ENCODE data around the gene DCAF10. TPM values are rescaled to one million over a fixed set of nuclear protein-coding genes. Genes with fewer than 3 reads are reported as not detected.
"Not testable (repeated sequence)": the region's sequence is repeated elsewhere in the genome, so short reads cannot be mapped to it uniquely, and the experiment has no call there.

DCAF10 gene
- total RNA-seq (2014; rRNA removed; shearing (Covaris generic)), result 15.8 and 18.2 TPM in 2 replicates
- polyA plus RNA-seq (2016; fragmentation: Nextera tagmentation; extraction: Ambion mirVana), result 20.5 and 20.9 TPM in 2 replicates

GRCh38 chr9:37800631-37801286 is at the start of gene DCAF10:
Gene DCAF10, plus strand, starts transcription at chr9:37800797. Its CDS starts 70 bp downstream, at chr9:37800867.
- DNase-seq, result peak; percentile 89
- Histone ChIP-seq H4K20me1 (ENCODE audit: insufficient read depth) (peaks cover 21% of the 10 kb centered on the region), H3K4me1 (ENCODE audit: insufficient read depth) (peaks cover 20% of the 10 kb centered on the region), H3K4me2 (ENCODE audit: unreplicated experiment) (peak within 1 kb of the TSS; percentile 92), H3K27me3 (replicated peaks; ENCODE audit: insufficient read depth) (no peaks in the 10 kb centered on the region), H3K4me3 (peak within 1 kb of the TSS; percentile 85), H2AFZ (peak within 1 kb of the TSS; percentile 94), H3K9me3 (ENCODE audit: low read depth) (no peaks in the 10 kb centered on the region), H3K9me2 (ENCODE audit: insufficient read depth) (no peaks in the 10 kb centered on the region), H3K27ac (peak within 1 kb of the TSS; percentile 76), H3K9ac (peak within 1 kb of the TSS; percentile 91), H3F3A (ENCODE audit: insufficient read depth) (no peaks in the 10 kb centered on the region), H3K79me2 (ENCODE audit: insufficient read depth) (peaks cover 64% of the 10 kb centered on the region), H3K36me3 (ENCODE audit: low read depth) (no peaks in the 10 kb centered on the region)
- in situ Hi-C loops (cut with MboI), result no loop called here
- TF ChIP-seq EZH2 (IDR thresholded peaks at IDR 0.05; ENCODE audit: insufficient read depth, poor library complexity, severe bottlenecking) (no peak), EZH2phosphoT487 (IDR thresholded peaks at IDR 0.05; ENCODE audit: insufficient read depth, low read depth) (no peak)
- 1% methylated on average over 38 to 56 of the region's 72 CpGs for WGBS, 2 experiments (ENCODE audit: low coverage in 1 of 2, low lambda C conversion rate in 2 of 2, missing lambda C conversion rate in 2 of 2)

- Histone ChIP-seq H3K79me2 (ENCODE audit: insufficient read depth) (peaks cover 23% of the 10 kb centered on the region), H3K9me2 (ENCODE audit: insufficient read depth) (no peaks in the 10 kb centered on the region), H3K4me2 (ENCODE audit: unreplicated experiment) (no peak overlapping the region), H3K27ac (no peak overlapping the region), H3K27me3 (replicated peaks; ENCODE audit: insufficient read depth) (no peaks in the 10 kb centered on the region), H2AFZ (no peak overlapping the region), H3K4me1 (ENCODE audit: insufficient read depth) (no peaks in the 10 kb centered on the region), H3K4me3 (no peak overlapping the region), H3K9me3 (ENCODE audit: low read depth) (no peaks in the 10 kb centered on the region), H3K9ac (no peak overlapping the region), H3K36me3 (ENCODE audit: low read depth) (no peaks in the 10 kb centered on the region), H3F3A (ENCODE audit: insufficient read depth) (0 out of 2 replicates have a peak, but pooled peaks cover 9% of the 10 kb centered on the region), H4K20me1 (ENCODE audit: insufficient read depth) (no peaks in the 10 kb centered on the region)
- TF ChIP-seq EZH2phosphoT487 (IDR thresholded peaks at IDR 0.05; ENCODE audit: insufficient read depth, low read depth), result no peak
- no peak for TF ChIP-seq EZH2 (IDR thresholded peaks at IDR 0.05; ENCODE audit: insufficient read depth, poor library complexity, severe bottlenecking)
- whole genome bisulfite sequencing, 2 experiments (ENCODE audit: low coverage in 1 of 2, low lambda C conversion rate in 2 of 2, missing lambda C conversion rate in 2 of 2), result 54 to 55% methylated on average over 6 of the region's 6 CpGs
- no peak for DNase-seq
- in situ Hi-C loops (cut with MboI), result no loop called here
Measured at GRCh38 chr9:37751186-37751585, 49.4 kb upstream of the DCAF10 start.

GRCh38 chr9:37751704-37752103 is 48.9 kb upstream of the DCAF10 start:
- H4K20me1 ChIP-seq (ENCODE audit: insufficient read depth); H3K9me2 ChIP-seq (ENCODE audit: insufficient read depth); H3K9me3 ChIP-seq (ENCODE audit: low read depth); H3K9ac ChIP-seq; in situ Hi-C loops (cut with MboI); H3K4me1 ChIP-seq (ENCODE audit: insufficient read depth); H3F3A ChIP-seq (ENCODE audit: insufficient read depth); H3K27me3 ChIP-seq (replicated peaks; ENCODE audit: insufficient read depth); H3K4me2 ChIP-seq (ENCODE audit: unreplicated experiment); H3K27ac ChIP-seq; H2AFZ ChIP-seq; H3K36me3 ChIP-seq (ENCODE audit: low read depth); H3K4me3 ChIP-seq; DNase-seq: not testable (repeated sequence)
- 82 to 87% methylated on average over 14 to 15 of the region's 30 CpGs for WGBS, 2 experiments (ENCODE audit: low coverage in 1 of 2, low lambda C conversion rate in 2 of 2, missing lambda C conversion rate in 2 of 2)
- H3K79me2 ChIP-seq (ENCODE audit: insufficient read depth), result peaks cover 25% of the 10 kb centered on the region

- H3K9me2 ChIP-seq (ENCODE audit: insufficient read depth); DNase-seq; in situ Hi-C loops (cut with MboI): not testable (repeated sequence)
Measured at GRCh38 chr9:37752112-37752511, 48.5 kb upstream of the DCAF10 start.

More at GRCh38 chr9:37752112-37752511, 48.5 kb upstream of the DCAF10 start:
- peaks cover 25% of the 10 kb centered on the region for H3K79me2 ChIP-seq (ENCODE audit: insufficient read depth)
- H3K9me3 ChIP-seq (ENCODE audit: low read depth); H3K27ac ChIP-seq; H2AFZ ChIP-seq; H3K4me1 ChIP-seq (ENCODE audit: insufficient read depth); H3F3A ChIP-seq (ENCODE audit: insufficient read depth); H3K36me3 ChIP-seq (ENCODE audit: low read depth); H4K20me1 ChIP-seq (ENCODE audit: insufficient read depth); H3K9ac ChIP-seq; H3K4me3 ChIP-seq; H3K27me3 ChIP-seq (replicated peaks; ENCODE audit: insufficient read depth); H3K4me2 ChIP-seq (ENCODE audit: unreplicated experiment): not testable (repeated sequence)
- 86 to 88% methylated on average over 7 to 13 of the region's 13 CpGs for WGBS, 2 experiments (ENCODE audit: low coverage in 1 of 2, low lambda C conversion rate in 2 of 2, missing lambda C conversion rate in 2 of 2)
